Eye (tissue), 1 donor: ENCODE results near the gene CDH10.

Experiments
- DNase-seq: peaks from one replicate; pipeline ENCODE4 v3.0.0-alpha.2; 2015

The CDH10 gene

DNA sequence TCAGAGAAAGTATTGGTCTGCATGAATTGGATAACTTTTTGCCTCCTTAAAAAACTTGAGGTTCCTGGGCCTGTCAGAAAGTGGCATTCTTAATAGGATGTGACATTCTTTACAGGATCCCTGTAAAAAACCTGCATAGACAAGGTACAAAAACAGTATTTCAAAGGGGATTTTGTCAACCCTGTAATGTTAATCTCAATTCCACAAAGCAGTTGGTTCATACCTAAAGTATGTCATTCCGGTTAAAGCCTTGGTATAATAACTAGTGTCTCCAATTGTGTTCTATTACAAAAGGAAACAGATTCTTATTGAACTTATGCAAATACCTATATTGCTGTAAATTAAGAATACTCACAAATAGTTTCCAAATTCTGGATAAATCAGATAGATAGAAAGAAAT, 169.7 kb downstream of the CDH10 start:
- no peak for DNase-seq

DNA sequence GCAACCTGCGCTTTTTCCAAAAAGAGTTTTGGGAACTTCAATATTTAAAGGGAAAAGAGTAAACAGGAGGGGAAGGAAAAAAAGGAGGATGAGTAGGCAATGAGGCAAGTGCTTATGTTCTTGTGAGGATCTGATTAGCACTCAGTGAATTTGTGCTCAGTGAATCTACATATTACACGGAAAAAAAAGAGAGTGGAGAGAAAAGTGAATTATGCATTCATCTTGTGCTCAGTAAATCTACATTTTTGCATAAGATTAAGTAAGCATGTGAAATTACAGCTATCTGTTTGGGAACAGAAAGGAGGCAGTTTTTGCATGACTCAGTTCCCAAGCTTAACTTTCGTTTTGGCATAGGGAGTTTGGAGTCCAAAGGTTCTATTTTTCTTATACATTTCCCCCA, 170.1 kb downstream of the CDH10 start:
- DNase-seq, result no peak

DNA sequence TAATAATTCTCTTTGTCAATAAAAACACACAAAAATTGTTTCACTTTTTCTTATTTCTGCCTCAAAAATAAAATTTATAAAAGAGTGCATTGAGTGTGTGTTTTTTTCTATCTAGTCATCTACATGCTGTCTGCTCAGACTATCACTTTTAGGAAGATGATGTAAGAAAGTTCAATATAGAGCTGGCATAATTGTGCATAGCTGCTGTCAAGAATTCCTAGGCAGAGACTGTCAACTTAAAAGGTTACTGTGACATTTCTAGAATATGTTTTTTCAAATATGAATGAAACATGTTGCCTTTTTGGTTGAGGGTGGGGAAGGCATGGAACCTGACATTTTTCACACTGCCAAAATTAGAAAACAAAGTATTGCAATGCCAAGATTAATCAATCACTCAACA, 172.3 kb downstream of the CDH10 start:
- DNase-seq, result no peak

DNA sequence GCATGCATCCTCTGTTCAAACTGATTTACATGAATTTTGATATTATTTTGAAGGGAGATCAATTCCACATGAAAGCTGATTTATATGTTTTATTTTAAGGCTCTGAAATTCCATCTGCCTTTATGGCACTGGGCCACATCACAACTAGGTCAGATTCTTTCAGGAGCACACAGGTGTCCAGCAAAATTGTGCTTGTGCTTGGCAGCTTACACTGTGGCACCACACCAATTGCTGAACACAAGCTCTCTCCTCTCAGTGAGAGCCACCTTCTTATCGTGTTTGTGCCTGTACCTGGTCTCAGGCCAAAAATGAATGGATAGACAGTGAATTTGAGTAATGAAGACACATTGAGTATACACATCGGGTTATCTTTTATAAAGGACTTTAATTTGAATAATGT, 200.4 kb downstream of the CDH10 start:
- no peak for DNase-seq

DNA sequence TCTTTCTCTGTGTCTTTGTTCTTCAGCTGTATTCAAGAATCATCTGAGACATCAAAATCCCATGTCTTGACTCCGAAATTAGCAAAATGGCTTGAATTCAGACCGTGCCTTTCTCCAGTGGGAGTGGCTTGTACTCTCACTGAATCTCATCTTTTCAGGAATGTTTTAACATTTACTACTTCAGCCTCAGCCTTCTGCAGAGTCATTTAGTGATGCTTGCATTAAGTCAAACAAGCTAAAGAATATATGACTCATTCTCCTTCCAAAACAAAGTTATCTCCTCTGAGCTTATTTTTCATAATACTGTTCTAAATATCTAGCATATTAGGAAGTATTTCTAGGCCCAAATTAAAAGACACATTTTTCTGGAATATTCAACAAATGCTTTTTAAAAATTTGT, 205.3 kb downstream of the CDH10 start:
- DNase-seq, result no peak
